Common myeloid progenitor, CD34-positive (primary cell): Measurements from ENCODE around the gene PROCA1.
"Not testable (repeated sequence)": the region's sequence is repeated elsewhere in the genome, so short reads cannot be mapped to it uniquely, and the experiment has no call there.

ENCODE experiments used
- CTCF ChIA-PET: fragments of 350-600 bp; sonication (Branson Sonifier 250); formaldehyde crosslinking; loops from one replicate; lab custom pipeline; 2021; ENCODE audit warnings: antibody characterized with exemption; lab: Charles Lee
- POLR2A ChIA-PET: fragments of 350-600 bp; sonication (Branson Sonifier 250); formaldehyde crosslinking; loops from one replicate; lab custom pipeline; 2021; ENCODE audit warnings: antibody characterized with exemption; lab: Charles Lee
- DNase-seq, 3 donors: peaks; one replicate each; pipeline versions ENCODE4 v3.0.0 to v3.0.0-alpha.2; 2013
- H3K27ac ChIP-seq, 2 experiments: 1 replicate in 1 of 2; 2 replicates in 1 of 2; pipeline ENCODE4 v1.7.0; 2013; ENCODE audit warnings: inconsistent platforms in 2 of 2, low read length in 2 of 2, mild to moderate bottlenecking in 2 of 2, low read depth in 1 of 2, moderate library complexity in 1 of 2; ENCODE audit not compliant: severe bottlenecking in 2 of 2, insufficient read depth in 1 of 2, poor library complexity in 1 of 2
- H3K27me3 ChIP-seq, 5 experiments: replicated peaks in 2 of 5; 1 replicate in 3 of 5; 2 replicates in 2 of 5; pipeline versions ENCODE4 v1.6.1 to v1.7.0; 2013; ENCODE audit warnings: low read length in 4 of 5, mild to moderate bottlenecking in 2 of 5, moderate library complexity in 2 of 5, inconsistent platforms in 1 of 5; ENCODE audit not compliant: insufficient read depth in 5 of 5, control insufficient read depth in 4 of 5
- H3K36me3 ChIP-seq, 4 experiments: 1 replicate in 2 of 4; 2 replicates in 2 of 4; pipeline versions ENCODE4 v1.6.1 to v1.7.0; 2013; ENCODE audit warnings: low read length in 3 of 4, control low read depth in 1 of 4, mild to moderate bottlenecking in 1 of 4; ENCODE audit not compliant: control insufficient read depth in 4 of 4, insufficient read depth in 4 of 4
- H3K4me1 ChIP-seq, 4 experiments: 1 replicate in 3 of 4; 2 replicates in 1 of 4; pipeline versions ENCODE4 v1.6.1 to v1.7.1; 2013; ENCODE audit warnings: low read length in 3 of 4, mild to moderate bottlenecking in 3 of 4, control low read depth in 1 of 4, inconsistent platforms in 1 of 4, moderate library complexity in 1 of 4; ENCODE audit not compliant: control insufficient read depth in 4 of 4, insufficient read depth in 4 of 4; ENCODE audit errors: control extremely low read depth in 1 of 4
- H3K4me3 ChIP-seq, 7 experiments: 1 replicate in 4 of 7; 2 replicates in 3 of 7; pipeline versions ENCODE4 v1.5.1 to v1.7.0; 2013; ENCODE audit warnings: mild to moderate bottlenecking in 7 of 7, low read length in 6 of 7, moderate library complexity in 6 of 7, inconsistent platforms in 2 of 7, low read depth in 2 of 7, control low read depth in 1 of 7; ENCODE audit not compliant: insufficient read depth in 4 of 7, control insufficient read depth in 1 of 7; ENCODE audit errors: extremely low read depth in 1 of 7
- H3K9me3 ChIP-seq, 5 experiments: 1 replicate in 4 of 5; 2 replicates in 1 of 5; pipeline versions ENCODE4 v1.6.1 to v1.7.1; 2013; ENCODE audit warnings: low read length in 4 of 5, mild to moderate bottlenecking in 2 of 5, inconsistent platforms in 1 of 5, low read depth in 1 of 5, moderate library complexity in 1 of 5; ENCODE audit not compliant: control insufficient read depth in 4 of 5, insufficient read depth in 2 of 5; ENCODE audit errors: control extremely low read depth in 1 of 5
- WGBS: methylation state at CpG from one replicate; pipeline ENCODE4 v1.1.5; 2013; ENCODE audit not compliant: insufficient coverage; 5-methylcytosine and 5-hydroxymethylcytosine counted together

The PROCA1 gene

DNA sequence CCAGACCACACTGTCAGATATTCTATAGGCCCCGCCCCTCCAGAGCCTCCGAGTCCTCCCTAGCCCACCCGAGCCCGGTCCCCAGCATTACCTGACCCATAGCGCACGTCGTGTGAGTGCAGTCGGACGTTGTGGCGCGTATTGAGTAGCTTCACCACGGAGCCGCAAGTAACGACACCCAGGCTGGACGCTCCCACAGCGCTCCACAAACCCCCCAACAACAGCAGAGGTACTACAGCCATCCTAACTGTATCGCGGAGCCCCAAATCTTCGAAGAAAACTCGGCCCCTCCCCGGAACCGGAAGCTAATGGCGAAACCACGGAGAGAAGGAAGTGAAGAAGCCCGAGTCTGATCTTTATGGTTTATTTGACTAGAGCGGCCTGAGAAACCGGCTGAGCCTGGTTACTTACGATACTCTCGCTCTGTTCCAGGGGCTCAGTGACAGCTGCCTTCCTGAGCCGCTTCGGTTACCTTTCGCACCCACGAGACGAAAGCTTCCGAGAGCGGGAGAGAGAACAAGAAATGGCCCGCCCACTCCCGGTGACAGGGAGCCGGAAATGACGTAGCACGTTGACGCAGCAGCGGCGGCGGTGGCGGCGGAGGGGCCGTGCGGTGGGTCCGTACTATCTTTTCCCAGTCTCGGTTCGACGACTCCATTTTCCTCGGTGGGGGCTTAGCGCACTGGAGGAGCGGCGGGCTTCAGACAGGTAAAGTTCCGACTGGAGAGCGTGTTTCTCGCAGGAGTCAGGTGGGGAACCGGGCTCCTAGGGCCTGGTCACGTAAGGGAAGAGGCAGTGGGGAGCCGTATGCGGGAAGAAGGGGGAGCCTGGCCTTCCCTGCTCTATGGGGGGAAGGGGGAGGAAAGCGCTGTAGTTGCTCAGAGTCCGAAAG lies 49.8 kb downstream of the PROCA1 start, which contains the start of the genes SDF2 and SUPT6H:
SDF2 (minus strand) TSS at position 272 of the 892 bp plus-strand sequence; CDS start at position 242, 30 bp downstream.
SUPT6H (plus strand) TSS at position 571 of the 892 bp plus-strand sequence. CDS start 11,197 bp downstream, outside the sequence.
- Histone ChIP-seq H3K27ac (peak within 1 kb of the TSS; percentile 99 to 100), H3K4me3 (peak within 1 kb of the TSS; percentile 90 to 100 (median 96)), H3K4me1 (peaks cover 7 to 23% (median 19%) of the 10 kb centered on the region in 4 experiments), H3K36me3 (peaks cover 2 to 38% (median 10%) of the 10 kb centered on the region in 4 experiments), H3K9me3 (no peaks in the 10 kb centered on the region), H3K27me3 (no peaks in the 10 kb centered on the region)
- WGBS = 0% methylated on average over 61 of the region's 66 CpGs
- DNase-seq = peak; percentile 94 to 97 (median 97)
- POLR2A ChIA-PET = interaction anchor here (0.6 to 4.5 kb wide), 9 partner anchors 9 to 478 kb away, joined by 3 to 31 read pairs (median 5); partner anchors contain the start of genes BLTP2, PROCA1 and RPL23A
- CTCF ChIA-PET = interaction anchor here (0.7 to 4.5 kb wide), 11 partner anchors 11 to 92 kb away, joined by 3 to 41 read pairs (median 3); partner anchors contain the start of gene BLTP2

GRCh38 chr17:28659497-28659881 lies 52.2 kb downstream of the PROCA1 start:
- peaks cover 5 to 30% (median 11%) of the 10 kb centered on the region in 4 experiments for H3K36me3 ChIP-seq
- POLR2A ChIA-PET, H3K4me3 ChIP-seq, H3K27me3 ChIP-seq, H3K9me3 ChIP-seq, H3K27ac ChIP-seq, DNase-seq: not testable (repeated sequence)
- CTCF ChIA-PET = interaction anchor here (4.5 kb wide), 1 partner anchor 15 kb away, joined by 41 read pairs; the partner anchor contains the start of gene BLTP2
- 95% methylated on average over 19 of the region's 23 CpGs for WGBS
- H3K4me1 ChIP-seq = peaks cover 7 to 23% (median 18%) of the 10 kb centered on the region in 4 experiments

- CTCF ChIA-PET = interaction anchor here (3.5 kb wide), 1 partner anchor 14 kb away, joined by 15 read pairs; the partner anchor contains the start of gene BLTP2
- POLR2A ChIA-PET, DNase-seq, H3K4me3 ChIP-seq, H3K27ac ChIP-seq, H3K27me3 ChIP-seq, H3K9me3 ChIP-seq: not testable (repeated sequence)
- 98% methylated on average over 40 of the region's 46 CpGs for WGBS
- Histone ChIP-seq H3K4me1 (peaks cover 7 to 23% (median 18%) of the 10 kb centered on the region in 4 experiments), H3K36me3 (peaks cover 6 to 34% (median 11%) of the 10 kb centered on the region in 4 experiments)
Observed at GRCh38 chr17:28658766-28659496, 52.8 kb downstream of the PROCA1 start.

GRCh38 chr17:28658342-28658741 lies 53.3 kb downstream of the PROCA1 start:
- H3K27me3 ChIP-seq, H3K9me3 ChIP-seq, DNase-seq, H3K27ac ChIP-seq, H3K4me3 ChIP-seq: not testable (repeated sequence)
- CTCF ChIA-PET = interaction anchor here (2.0 to 3.5 kb wide), 2 partner anchors 14 to 17 kb away, joined by 6 to 15 read pairs; partner anchors contain the start of gene BLTP2
- H3K4me1 ChIP-seq = peaks cover 5 to 20% (median 16%) of the 10 kb centered on the region in 4 experiments
- POLR2A ChIA-PET = interaction anchor here (0.7 kb wide), 1 partner anchor 145 kb away, joined by 3 read pairs; no protein-coding TSS in a partner anchor
- 100% methylated on average over 3 of the region's 8 CpGs for whole genome bisulfite sequencing
- H3K36me3 ChIP-seq = peaks cover 6 to 37% (median 12%) of the 10 kb centered on the region in 4 experiments

DNA sequence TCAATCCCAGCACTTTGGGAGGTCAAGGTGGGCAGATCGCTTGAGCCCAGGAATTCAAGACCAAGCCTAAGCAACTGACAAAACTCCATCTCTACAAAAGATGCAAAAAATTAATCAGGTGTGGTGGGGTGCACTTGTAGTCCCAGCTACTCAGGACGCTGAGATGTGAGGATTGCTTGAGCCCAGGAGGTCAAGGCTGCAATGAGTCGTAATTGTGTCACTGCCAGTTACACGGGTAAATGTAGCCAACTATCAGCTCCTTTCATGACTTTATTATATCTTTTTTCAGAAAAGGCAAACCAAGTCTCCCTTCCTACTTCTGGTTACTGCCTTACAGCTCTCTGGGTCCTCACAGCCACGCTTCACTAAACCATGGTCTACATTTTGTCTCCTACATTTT lies 53.9 kb downstream of the PROCA1 start:
- WGBS = 100% methylated on average over 4 of the region's 5 CpGs
- Histone ChIP-seq H3K27ac (no peak overlapping the region), H3K9me3 (no peaks in the 10 kb centered on the region), H3K4me3 (no peak overlapping the region), H3K27me3 (no peaks in the 10 kb centered on the region), H3K36me3 (peaks cover 6 to 41% (median 14%) of the 10 kb centered on the region in 4 experiments), H3K4me1 (peaks cover 0 to 14% (median 10%) of the 10 kb centered on the region in 4 experiments)
- ChIA-PET CTCF (interaction anchor here (1.1 to 3.5 kb wide), 3 partner anchors 9 to 18 kb away, joined by 4 to 15 read pairs (median 6); partner anchors contain the start of gene BLTP2), POLR2A (interaction anchor here (0.7 kb wide), 1 partner anchor 146 kb away, joined by 3 read pairs; no protein-coding TSS in a partner anchor)
- DNase-seq = no peak

DNA sequence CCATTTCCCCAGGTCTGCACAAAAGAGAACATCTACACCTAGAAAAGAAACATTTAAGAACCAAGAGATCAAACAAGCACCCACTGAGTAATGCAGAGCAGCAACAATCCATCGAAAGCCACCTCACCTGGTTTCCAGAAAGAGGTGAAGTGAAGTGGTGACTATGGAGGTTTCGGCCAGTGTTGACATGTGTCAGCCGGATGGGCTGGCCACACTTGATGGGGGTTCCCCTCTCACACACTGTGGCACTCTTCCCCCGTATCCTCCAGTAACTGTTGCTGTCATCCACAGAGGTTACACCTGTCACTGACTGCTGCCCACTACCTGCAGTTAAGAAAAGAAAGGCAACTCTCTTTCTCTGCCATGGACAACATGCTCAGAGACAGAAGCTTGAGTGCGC lies 56.5 kb downstream of the PROCA1 start:
- peaks cover 12 to 59% (median 26%) of the 10 kb centered on the region in 4 experiments for H3K36me3 ChIP-seq
- H3K27ac ChIP-seq = no peak overlapping the region
- DNase-seq = no peak
- ChIA-PET POLR2A (no interaction called here), CTCF (interaction anchor here (1.3 to 3.5 kb wide), 3 partner anchors 8 to 21 kb away, joined by 3 to 15 read pairs (median 4); partner anchors contain the start of gene BLTP2)
- no peaks in the 10 kb centered on the region for H3K4me1 ChIP-seq
- H3K27me3 ChIP-seq = no peaks in the 10 kb centered on the region
- WGBS = 100% methylated on average over 4 of the region's 5 CpGs
- H3K9me3 ChIP-seq = no peaks in the 10 kb centered on the region
- H3K4me3 ChIP-seq = no peak overlapping the region
